Measurements from ENCODE around the gene CFAP69.
"Not testable (repeated sequence)": the region's sequence is repeated elsewhere in the genome, so short reads cannot be mapped to it uniquely, and the experiment has no call there.

Gene CFAP69

DNA sequence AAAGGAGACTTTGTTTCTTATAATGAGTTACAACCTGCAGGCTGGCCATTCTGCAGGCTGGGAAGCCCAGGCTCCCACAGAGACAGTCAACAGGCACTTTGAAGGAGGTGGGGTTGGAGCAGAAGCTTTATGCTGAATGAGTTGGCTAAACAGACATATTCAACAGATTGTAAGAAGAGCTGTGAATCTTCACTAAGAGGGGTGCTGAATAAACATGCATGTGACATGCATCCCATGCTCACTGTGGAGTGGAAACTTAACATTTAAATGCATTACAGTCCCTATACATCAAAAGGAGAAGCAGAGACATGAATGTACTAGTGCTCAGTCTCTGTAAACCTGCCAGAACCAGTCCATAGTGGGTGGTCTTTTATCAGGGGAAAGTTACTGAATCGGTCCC, 1.4 kb upstream of the CFAP69 start:
- Histone ChIP-seq H3K9ac (no peak overlapping the region), H3K36me3 (no peaks in the 10 kb centered on the region), H3K4me1 (no peaks in the 10 kb centered on the region), H3K9me3 (peaks cover 11% of the 10 kb centered on the region), H3K4me3 (no peak overlapping the region), H3K4me2 (no peak overlapping the region), H4K20me1 (no peaks in the 10 kb centered on the region), H3K27me3 (no peaks in the 10 kb centered on the region), H3K27ac (no peak overlapping the region)
- no peak for TF ChIP-seq Cebpa-rat (IDR thresholded peaks at IDR 0.05)

- Histone ChIP-seq H4K20me1 (no peaks in the 10 kb centered on the region), H3K4me3 (no peak overlapping the region), H3K9ac (no peak overlapping the region), H3K4me1 (no peaks in the 10 kb centered on the region), H3K36me3 (no peaks in the 10 kb centered on the region), H3K4me2 (no peak overlapping the region), H3K9me3 (peaks cover 11% of the 10 kb centered on the region), H3K27me3 (no peaks in the 10 kb centered on the region), H3K27ac (no peak overlapping the region)
- no peak for TF ChIP-seq Cebpa-rat (IDR thresholded peaks at IDR 0.05)
Measured at GRCh38 chr7:90244565-90244908, 437 bp upstream of the CFAP69 start.

- Histone ChIP-seq H3K9me3 (peaks cover 11% of the 10 kb centered on the region), H3K4me1 (no peaks in the 10 kb centered on the region), H3K4me2 (no peak overlapping the region), H3K27ac (no peak overlapping the region), H4K20me1 (no peaks in the 10 kb centered on the region), H3K4me3 (no peak overlapping the region), H3K27me3 (no peaks in the 10 kb centered on the region), H3K9ac (no peak overlapping the region), H3K36me3 (no peaks in the 10 kb centered on the region)
- no peak for TF ChIP-seq Cebpa-rat (IDR thresholded peaks at IDR 0.05)
Measured at GRCh38 chr7:90246171-90246570, 1.2 kb downstream of the CFAP69 start.

GRCh38 chr7:90248706-90249105, 3.7 kb downstream of the CFAP69 start:
- Histone ChIP-seq H3K9me3 (peaks cover 11% of the 10 kb centered on the region), H3K4me1 (no peaks in the 10 kb centered on the region), H3K27ac (no peak overlapping the region), H3K4me3 (no peak overlapping the region), H3K4me2 (no peak overlapping the region), H3K27me3 (no peaks in the 10 kb centered on the region), H3K9ac (no peak overlapping the region), H3K36me3 (no peaks in the 10 kb centered on the region), H4K20me1 (no peaks in the 10 kb centered on the region)
- no peak for TF ChIP-seq Cebpa-rat (IDR thresholded peaks at IDR 0.05)

GRCh38 chr7:90250601-90251303, 5.8 kb downstream of the CFAP69 start:
- Histone ChIP-seq H3K27ac (no peak overlapping the region), H3K4me3 (no peak overlapping the region), H3K36me3 (no peaks in the 10 kb centered on the region), H3K4me1 (no peaks in the 10 kb centered on the region), H4K20me1 (no peaks in the 10 kb centered on the region), H3K4me2 (no peak overlapping the region), H3K9ac (no peak overlapping the region), H3K27me3 (no peaks in the 10 kb centered on the region), H3K9me3 (0 out of 2 replicates have a peak, but pooled peaks cover under 1% of the 10 kb centered on the region)
- TF ChIP-seq Cebpa-rat (IDR thresholded peaks at IDR 0.05), result no peak

DNA sequence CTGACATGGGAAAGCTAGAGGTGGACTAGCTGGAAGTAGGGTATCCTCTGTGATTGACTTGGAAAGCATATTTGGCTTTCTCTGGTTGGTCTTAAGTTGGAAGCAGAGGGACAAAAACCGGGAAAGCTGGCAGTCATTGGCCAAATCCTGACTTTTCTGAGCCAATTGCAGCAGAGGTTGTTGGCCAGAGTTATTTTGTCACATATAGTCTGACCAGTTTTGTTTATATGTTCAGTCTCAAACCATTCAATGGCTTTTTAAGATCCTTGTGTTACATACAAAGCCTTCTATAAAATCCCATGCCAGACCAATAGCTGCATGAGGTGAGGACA, 6.3 kb downstream of the CFAP69 start:
- H3K27ac ChIP-seq, result no peak overlapping the region
- no peaks in the 10 kb centered on the region for H3K9me3 ChIP-seq
- H3K36me3 ChIP-seq, result no peaks in the 10 kb centered on the region
- H3K4me2 ChIP-seq, result no peak overlapping the region
- no peak overlapping the region for H3K4me3 ChIP-seq
- no peaks in the 10 kb centered on the region for H3K27me3 ChIP-seq
- no peaks in the 10 kb centered on the region for H3K4me1 ChIP-seq
- no peaks in the 10 kb centered on the region for H4K20me1 ChIP-seq
- no peak overlapping the region for H3K9ac ChIP-seq
- no peak for TF ChIP-seq Cebpa-rat (IDR thresholded peaks at IDR 0.05)

DNA sequence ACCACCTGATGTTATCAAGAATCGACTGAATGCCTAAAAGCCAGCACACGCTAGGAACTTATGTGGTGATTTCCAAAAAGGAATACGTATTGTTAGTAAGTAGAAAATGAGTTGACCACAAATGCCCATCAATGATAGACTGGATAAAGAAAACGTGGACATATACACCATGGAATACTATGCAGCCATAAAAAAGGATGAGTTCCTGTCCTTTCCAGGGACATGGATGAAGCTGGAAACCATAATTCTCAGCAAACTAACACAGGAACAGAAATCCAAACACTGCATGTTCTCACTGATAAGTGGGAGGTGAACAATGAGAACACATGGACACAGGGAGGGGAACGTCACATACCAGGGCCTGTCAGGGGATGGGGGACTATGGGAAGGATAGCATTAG, 11.0 kb downstream of the CFAP69 start:
- not testable (repeated sequence) for H3K9ac ChIP-seq, H3K4me1 ChIP-seq, H3K27ac ChIP-seq, H3K4me3 ChIP-seq, H3K9me3 ChIP-seq, H3K27me3 ChIP-seq, H3K4me2 ChIP-seq, H4K20me1 ChIP-seq, H3K36me3 ChIP-seq

DNA sequence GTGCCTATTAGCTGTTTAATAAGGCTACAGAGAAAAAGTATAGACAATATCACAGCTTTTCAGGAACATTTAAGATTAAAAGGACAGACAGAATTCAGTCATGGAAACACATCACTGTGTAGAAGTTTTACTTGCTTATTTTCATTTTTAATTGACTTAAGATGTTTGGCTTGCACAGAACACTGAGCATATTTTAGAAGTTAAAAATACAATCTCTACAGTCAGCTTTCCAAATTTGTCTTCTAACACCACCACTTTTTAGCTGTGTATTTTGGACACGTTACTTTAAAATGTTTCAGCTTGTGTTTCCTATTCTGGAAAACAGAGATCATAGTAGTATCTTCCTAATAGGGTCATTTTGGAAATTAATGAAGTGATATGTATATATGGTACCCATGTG, 11.8 kb downstream of the CFAP69 start:
- Histone ChIP-seq H3K27me3 (no peaks in the 10 kb centered on the region), H3K4me2 (no peak overlapping the region), H3K36me3 (no peaks in the 10 kb centered on the region), H3K4me1 (no peaks in the 10 kb centered on the region), H3K27ac (no peak overlapping the region), H4K20me1 (no peaks in the 10 kb centered on the region), H3K9me3 (no peaks in the 10 kb centered on the region), H3K4me3 (no peak overlapping the region), H3K9ac (no peak overlapping the region)
- TF ChIP-seq Cebpa-rat (IDR thresholded peaks at IDR 0.05), result no peak

DNA sequence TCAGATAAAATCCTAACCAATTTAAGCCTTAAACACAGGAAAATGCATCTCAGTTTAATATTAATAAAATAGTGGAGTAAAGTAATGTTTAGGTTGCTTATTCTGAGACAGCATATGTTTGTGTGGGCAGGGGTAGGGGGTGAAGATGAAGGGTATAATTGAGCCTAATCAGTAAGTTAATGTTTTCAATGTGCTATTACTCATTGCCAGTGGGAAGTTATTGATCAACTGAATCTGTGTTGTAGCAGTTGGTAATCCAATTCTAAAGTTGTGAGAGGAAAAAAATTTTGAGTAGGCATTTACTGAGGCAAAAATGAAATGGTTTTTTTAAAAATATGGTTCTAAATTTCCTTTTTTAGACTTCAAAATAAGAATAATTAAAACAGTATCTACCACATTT, 16.5 kb downstream of the CFAP69 start:
- no peak overlapping the region for H3K27ac ChIP-seq
- no peaks in the 10 kb centered on the region for H3K27me3 ChIP-seq
- no peak for TF ChIP-seq Cebpa-rat (IDR thresholded peaks at IDR 0.05)

GRCh38 chr7:90262438-90262837, 17.5 kb downstream of the CFAP69 start:
- no peak overlapping the region for H3K9ac ChIP-seq
- TF ChIP-seq Cebpa-rat (IDR thresholded peaks at IDR 0.05), result no peak

More for the DNA sequence above, 16.5 kb downstream of the CFAP69 start:
- no peak overlapping the region for H3K4me3 ChIP-seq
- no peaks in the 10 kb centered on the region for H3K36me3 ChIP-seq
- no peaks in the 10 kb centered on the region for H3K4me1 ChIP-seq
- H3K4me2 ChIP-seq, result no peak overlapping the region
- no peaks in the 10 kb centered on the region for H3K9me3 ChIP-seq
- no peak overlapping the region for H3K9ac ChIP-seq
- H4K20me1 ChIP-seq, result no peaks in the 10 kb centered on the region

DNA sequence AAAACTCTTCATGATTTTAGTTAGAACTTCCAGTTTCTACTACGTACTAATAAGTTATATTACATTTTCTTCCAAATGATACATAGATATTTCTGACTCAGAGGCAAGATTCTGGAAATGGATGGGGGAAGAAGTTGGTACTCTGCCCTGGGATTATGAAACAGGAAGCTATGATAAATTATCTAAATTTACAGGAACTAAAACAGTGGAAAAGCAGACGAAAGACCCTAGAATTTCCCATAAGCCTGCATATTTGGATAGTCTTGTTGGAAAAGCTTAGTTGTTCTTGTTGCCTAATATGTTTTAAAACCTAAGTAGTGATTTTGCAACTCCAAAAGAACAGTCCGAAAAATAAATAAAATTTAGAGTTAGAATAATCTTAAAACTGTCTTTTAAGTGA, 21.8 kb downstream of the CFAP69 start:
- no peaks in the 10 kb centered on the region for H3K9me3 ChIP-seq
- H3K36me3 ChIP-seq, result no peaks in the 10 kb centered on the region
- H3K27me3 ChIP-seq, result no peaks in the 10 kb centered on the region
- no peaks in the 10 kb centered on the region for H3K4me1 ChIP-seq
- no peak overlapping the region for H3K4me3 ChIP-seq
- H4K20me1 ChIP-seq, result no peaks in the 10 kb centered on the region
- no peak overlapping the region for H3K9ac ChIP-seq
- no peak overlapping the region for H3K4me2 ChIP-seq
- no peak overlapping the region for H3K27ac ChIP-seq
- no peak for TF ChIP-seq Cebpa-rat (IDR thresholded peaks at IDR 0.05)

More at GRCh38 chr7:90262438-90262837, 17.5 kb downstream of the CFAP69 start:
- H3K4me3 ChIP-seq, result no peak overlapping the region
- no peaks in the 10 kb centered on the region for H3K36me3 ChIP-seq
- no peaks in the 10 kb centered on the region for H3K9me3 ChIP-seq
- H3K27ac ChIP-seq, result no peak overlapping the region
- no peaks in the 10 kb centered on the region for H3K27me3 ChIP-seq
- no peaks in the 10 kb centered on the region for H3K4me1 ChIP-seq
- H3K4me2 ChIP-seq, result no peak overlapping the region
- no peaks in the 10 kb centered on the region for H4K20me1 ChIP-seq

Data from BLaER1 (cell line).